ENCODE measurements around the gene NDUFAF7. TPM values are rescaled to one million over a fixed set of nuclear protein-coding genes. Genes with fewer than 3 reads are reported as not detected.
A peak's percentile ranks its signal among the peaks of the same experiment; 100 is the strongest.

NDUFAF7 gene
- total RNA-seq, 1 experiment from 2014 or later: 103 TPM

DNA sequence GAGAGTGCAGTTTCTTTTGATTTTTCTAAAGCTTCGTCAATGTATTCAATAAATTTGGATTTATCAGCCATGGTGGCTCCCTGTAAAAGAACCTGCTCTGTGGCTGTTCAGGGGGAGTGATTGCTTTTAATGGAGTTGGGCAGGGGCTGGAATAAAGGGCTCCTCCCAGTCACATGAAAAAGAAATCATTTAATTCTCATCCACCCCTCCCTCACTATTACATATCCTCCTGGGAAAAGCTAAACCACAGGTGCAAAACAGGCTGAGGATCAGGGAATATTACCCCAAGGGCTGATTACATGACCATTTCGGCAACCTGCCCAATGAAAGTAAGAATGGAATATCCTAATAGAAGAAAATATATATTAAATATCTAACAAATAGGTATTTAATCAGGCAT, 42.9 kb upstream of the NDUFAF7 start, which contains the start of gene SULT6B1:
SULT6B1 (minus strand) TSS at position 101 of the 400 bp plus-strand sequence; CDS start at position 71, 30 bp downstream.
- H3K79me2 ChIP-seq (ENCODE audit: insufficient read depth, low read length): no peaks in the 10 kb centered on the region
- H3K79me1 ChIP-seq (ENCODE audit: insufficient read depth, low read depth, low read length, poor library complexity, severe bottlenecking): no peaks in the 10 kb centered on the region
- no peak within 1 kb of the TSS for H3T11ph ChIP-seq (ENCODE audit: low read length)
- H2BK5ac ChIP-seq (ENCODE audit: insufficient read length, low read length): no peak within 1 kb of the TSS
- H2AK5ac ChIP-seq (ENCODE audit: insufficient read length, low read length): no peak within 1 kb of the TSS
- H3K4ac ChIP-seq (ENCODE audit: low read depth, low read length): no peak within 1 kb of the TSS
- H3K27ac ChIP-seq (ENCODE audit: insufficient read length, low read depth, low read length): no peak within 1 kb of the TSS
- no peak within 1 kb of the TSS for H3K4me2 ChIP-seq (ENCODE audit: insufficient read depth, insufficient read length, low read length)
- H3K27me3 ChIP-seq (ENCODE audit: insufficient read depth, low read length): no peaks in the 10 kb centered on the region
- no peaks in the 10 kb centered on the region for H4K20me1 ChIP-seq (ENCODE audit: control insufficient read depth, insufficient read depth, insufficient read length)
- Mint-ChIP-seq H3K4me1 (peaks cover 54 to 56% of the 10 kb centered on the region in 2 experiments), H3K9me3 (no peaks in the 10 kb centered on the region), H3K4me3 (0 out of 5 replicates have a peak within 1 kb of the TSS, but pooled peaks of 1 of the 2 experiments have one; percentile 31), H3K36me3 (ENCODE audit: insufficient read depth in 1 of 3, low read depth in 3 of 3) (no peaks in the 10 kb centered on the region), H3K27me3 (ENCODE audit: low read depth) (no peaks in the 10 kb centered on the region), H3K27ac (peak within 1 kb of the TSS; percentile 12 to 91 (median 85); a peak in 5 of 7 replicates)
- no peak within 1 kb of the TSS for H4K91ac ChIP-seq (ENCODE audit: insufficient read length, low read depth, low read length)
- no peak within 1 kb of the TSS for H4K5ac ChIP-seq (ENCODE audit: insufficient read length, low read depth, low read length)
- DNase-seq: no peak
- no peaks in the 10 kb centered on the region for H3K23me2 ChIP-seq (ENCODE audit: insufficient read length, low read depth, low read length, poor library complexity, severe bottlenecking)
- H2AFZ ChIP-seq (ENCODE audit: low read length): no peak within 1 kb of the TSS
- no peak within 1 kb of the TSS for H3K14ac ChIP-seq (ENCODE audit: insufficient read depth, low read length)
- WGBS (ENCODE audit: extremely low coverage, insufficient read length, low lambda C conversion rate): no CpG with 5 or more reads among the region's 2 CpGs
- H3K4me1 ChIP-seq (ENCODE audit: insufficient read depth, low read length): peaks cover 12% of the 10 kb centered on the region; the same call in 1 of the 2 replicates
- H2BK12ac ChIP-seq (ENCODE audit: insufficient read length, low read depth, low read length): no peak within 1 kb of the TSS
- H4K8ac ChIP-seq (replicated peaks; ENCODE audit: insufficient read length, low read depth, low read length): no peak within 1 kb of the TSS
- no peak within 1 kb of the TSS for H3K18ac ChIP-seq (ENCODE audit: insufficient read length, low read depth, low read length)
- no peak within 1 kb of the TSS for H3K23ac ChIP-seq (ENCODE audit: insufficient read length, low read depth, low read length)
- H3K56ac ChIP-seq (ENCODE audit: insufficient read length, low read depth, low read length): no peak within 1 kb of the TSS
- H2BK15ac ChIP-seq (ENCODE audit: low read depth, low read length): no peak within 1 kb of the TSS
- H2BK20ac ChIP-seq (ENCODE audit: low read depth, low read length, poor library complexity, severe bottlenecking): no peak within 1 kb of the TSS
- TF ChIP-seq, protein P1, sequence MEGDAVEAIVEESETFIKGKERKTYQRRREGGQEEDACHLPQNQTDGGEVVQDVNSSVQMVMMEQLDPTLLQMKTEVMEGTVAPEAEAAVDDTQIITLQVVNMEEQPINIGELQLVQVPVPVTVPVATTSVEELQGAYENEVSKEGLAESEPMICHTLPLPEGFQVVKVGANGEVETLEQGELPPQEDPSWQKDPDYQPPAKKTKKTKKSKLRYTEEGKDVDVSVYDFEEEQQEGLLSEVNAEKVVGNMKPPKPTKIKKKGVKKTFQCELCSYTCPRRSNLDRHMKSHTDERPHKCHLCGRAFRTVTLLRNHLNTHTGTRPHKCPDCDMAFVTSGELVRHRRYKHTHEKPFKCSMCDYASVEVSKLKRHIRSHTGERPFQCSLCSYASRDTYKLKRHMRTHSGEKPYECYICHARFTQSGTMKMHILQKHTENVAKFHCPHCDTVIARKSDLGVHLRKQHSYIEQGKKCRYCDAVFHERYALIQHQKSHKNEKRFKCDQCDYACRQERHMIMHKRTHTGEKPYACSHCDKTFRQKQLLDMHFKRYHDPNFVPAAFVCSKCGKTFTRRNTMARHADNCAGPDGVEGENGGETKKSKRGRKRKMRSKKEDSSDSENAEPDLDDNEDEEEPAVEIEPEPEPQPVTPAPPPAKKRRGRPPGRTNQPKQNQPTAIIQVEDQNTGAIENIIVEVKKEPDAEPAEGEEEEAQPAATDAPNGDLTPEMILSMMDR (conservative IDR thresholded peaks at IDR 0.05): no peak
- no peaks in the 10 kb centered on the region for H3K9me3 ChIP-seq (ENCODE audit: control insufficient read depth, low read depth, low read length)
- no peak within 1 kb of the TSS for H2BK120ac ChIP-seq (ENCODE audit: low read depth, low read length, poor library complexity, severe bottlenecking)
- no peak within 1 kb of the TSS for H3K9ac ChIP-seq (ENCODE audit: extremely low read depth, insufficient read length, low read length)

All from H9 (cell line).